IPS DF 19.7 (cell line): Measurements from ENCODE around the gene MYCN.

Source experiments
- DNase-seq: peaks from one replicate; pipeline ENCODE4 v3.0.0-alpha.2; 2013; ENCODE audit warnings: low read depth, low spot score

Gene MYCN

GRCh38 chr2:15974565-15975260 lies 34.4 kb downstream of the MYCN start:
- no peak for DNase-seq

GRCh38 chr2:15975261-15975600 lies 34.9 kb downstream of the MYCN start:
- DNase-seq: no peak

- no peak for DNase-seq
Measured at GRCh38 chr2:15975676-15976075, 35.3 kb downstream of the MYCN start.

DNA sequence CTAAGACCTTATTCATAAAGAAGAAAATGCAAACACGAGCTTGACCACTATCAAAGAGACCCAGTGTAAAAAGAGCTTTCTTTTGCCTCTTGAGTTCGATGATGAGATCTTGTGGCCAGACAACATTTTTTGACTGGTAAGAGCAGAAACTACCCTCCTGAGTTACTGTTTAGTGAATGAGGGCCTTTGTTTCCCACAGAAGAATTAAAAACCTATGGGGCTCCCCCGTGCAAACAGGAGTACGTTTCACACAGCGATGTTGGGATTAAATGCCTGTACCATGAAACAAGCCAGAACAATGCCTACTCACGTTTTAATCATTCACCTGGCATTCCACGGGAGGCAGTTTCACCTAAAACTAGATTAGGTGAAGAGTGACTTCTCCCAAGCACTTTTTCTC lies 36.0 kb downstream of the MYCN start:
- no peak for DNase-seq

DNA sequence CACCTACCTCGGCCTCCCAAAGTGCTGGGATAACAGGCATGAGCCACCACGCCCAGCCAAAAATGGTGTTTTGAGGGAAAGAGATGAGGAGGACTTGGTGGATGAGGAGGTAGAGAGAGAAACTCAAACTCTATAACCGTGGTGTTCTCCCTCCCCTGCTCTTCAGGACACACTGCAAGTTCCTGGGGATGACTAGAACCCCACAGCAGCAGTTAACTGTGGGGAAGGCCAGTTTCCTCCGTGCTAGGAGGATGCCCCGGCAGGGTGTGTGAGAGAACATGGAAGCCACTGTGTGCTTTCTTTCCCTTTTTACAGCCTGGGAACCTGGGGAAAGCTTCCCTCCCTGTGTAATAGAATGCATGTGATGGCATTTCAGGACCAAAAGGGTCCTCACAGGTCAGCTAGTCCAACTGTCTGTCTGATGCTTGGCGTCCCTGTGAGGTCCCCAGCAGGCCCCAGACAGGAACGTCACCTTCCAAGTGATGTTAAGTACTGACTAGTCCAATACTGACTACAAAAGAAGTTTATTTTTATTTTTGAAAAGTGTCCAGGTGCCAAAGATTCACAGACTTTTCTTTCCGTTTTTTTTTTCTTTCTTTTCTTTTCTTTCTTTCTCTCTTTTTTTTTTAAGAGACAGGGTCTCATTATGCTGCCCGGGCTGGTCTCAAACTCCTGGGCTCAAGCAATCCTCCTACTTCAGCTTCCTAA lies 38.9 kb downstream of the MYCN start:
- no peak for DNase-seq

- DNase-seq: no peak
Measured at GRCh38 chr2:15979759-15980604, 39.6 kb downstream of the MYCN start.

DNA sequence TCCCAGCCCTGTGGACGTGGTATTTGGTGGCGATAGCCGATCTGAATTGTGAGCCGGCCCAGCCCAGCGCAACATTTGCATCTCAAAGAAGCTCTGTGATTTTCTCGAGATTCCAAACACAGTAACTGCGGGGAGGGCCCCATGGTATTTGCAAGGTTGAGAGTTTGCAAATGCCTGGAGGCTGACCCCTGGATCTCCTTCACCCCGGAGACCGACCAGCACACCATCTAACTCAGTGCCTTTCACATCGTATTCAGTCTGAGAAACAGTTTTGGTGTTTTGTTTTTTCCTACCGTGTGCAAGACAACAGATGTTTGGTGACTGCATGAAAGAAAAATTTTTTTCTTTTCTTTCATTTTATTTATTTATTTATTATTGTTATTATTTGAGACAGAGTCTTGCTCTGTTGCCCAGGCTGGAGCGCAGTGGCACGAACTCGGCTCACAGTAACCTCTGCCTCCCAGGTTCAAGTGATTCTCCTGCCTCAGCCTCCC lies 40.3 kb downstream of the MYCN start:
- peak; percentile 89 for DNase-seq

GRCh38 chr2:15981646-15982045 lies 41.3 kb downstream of the MYCN start:
- no peak for DNase-seq

DNA sequence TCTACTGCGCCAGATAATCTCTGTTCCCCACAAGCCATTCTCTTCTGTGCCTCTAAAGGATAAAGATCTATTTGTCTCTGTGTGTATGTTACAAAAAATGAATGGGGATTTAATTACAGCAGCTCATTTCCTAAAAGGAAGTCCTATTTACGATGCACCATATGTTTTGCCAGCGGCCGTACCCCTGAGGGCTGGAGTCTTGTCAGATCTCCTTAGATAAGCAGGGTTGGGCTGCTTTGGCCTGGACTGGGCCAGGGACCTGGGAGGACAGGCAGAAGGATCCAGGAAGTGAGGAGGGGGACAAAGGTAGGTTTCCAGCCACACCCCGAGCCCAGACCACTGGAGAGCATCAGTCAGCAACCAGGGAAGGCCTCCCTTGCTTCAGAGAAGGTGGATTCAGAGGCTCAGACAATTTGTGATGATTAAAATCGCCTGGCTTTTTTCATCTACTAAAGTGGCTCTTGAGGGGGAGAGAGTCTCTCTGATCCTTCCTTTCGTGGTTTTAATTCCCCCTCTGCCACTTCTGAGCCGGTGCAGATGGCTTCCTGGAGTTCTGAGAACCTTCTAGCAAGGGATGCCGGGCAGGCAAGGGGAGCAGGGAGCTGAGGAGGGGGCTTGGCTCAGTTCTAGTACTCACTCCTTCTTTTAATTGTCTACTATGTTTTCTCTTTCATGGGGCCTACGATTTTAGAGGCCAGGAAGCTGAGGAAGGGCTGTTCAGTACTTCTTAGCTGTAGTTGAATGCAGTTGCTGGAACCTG lies 42.1 kb downstream of the MYCN start:
- no peak for DNase-seq

DNA sequence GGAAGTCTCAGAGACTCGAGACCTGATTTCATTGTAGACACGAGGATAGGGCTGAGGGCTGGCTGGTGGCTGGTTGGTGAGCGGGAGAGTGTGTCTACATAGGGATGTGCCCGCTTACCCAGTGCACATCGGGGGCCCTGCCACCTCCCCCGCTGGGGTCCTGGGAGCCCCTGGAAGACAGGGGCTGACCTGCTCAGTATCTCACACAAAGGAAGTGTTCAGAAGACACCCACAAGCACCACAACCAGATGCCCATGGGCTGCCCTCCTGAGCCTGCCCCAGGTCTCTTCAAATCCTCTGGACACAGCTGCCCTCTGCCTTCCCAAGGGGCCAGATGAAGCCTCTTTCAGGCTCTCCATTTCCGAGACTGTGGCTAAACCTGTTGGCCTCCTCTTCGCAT lies 43.1 kb downstream of the MYCN start:
- no peak for DNase-seq

DNA sequence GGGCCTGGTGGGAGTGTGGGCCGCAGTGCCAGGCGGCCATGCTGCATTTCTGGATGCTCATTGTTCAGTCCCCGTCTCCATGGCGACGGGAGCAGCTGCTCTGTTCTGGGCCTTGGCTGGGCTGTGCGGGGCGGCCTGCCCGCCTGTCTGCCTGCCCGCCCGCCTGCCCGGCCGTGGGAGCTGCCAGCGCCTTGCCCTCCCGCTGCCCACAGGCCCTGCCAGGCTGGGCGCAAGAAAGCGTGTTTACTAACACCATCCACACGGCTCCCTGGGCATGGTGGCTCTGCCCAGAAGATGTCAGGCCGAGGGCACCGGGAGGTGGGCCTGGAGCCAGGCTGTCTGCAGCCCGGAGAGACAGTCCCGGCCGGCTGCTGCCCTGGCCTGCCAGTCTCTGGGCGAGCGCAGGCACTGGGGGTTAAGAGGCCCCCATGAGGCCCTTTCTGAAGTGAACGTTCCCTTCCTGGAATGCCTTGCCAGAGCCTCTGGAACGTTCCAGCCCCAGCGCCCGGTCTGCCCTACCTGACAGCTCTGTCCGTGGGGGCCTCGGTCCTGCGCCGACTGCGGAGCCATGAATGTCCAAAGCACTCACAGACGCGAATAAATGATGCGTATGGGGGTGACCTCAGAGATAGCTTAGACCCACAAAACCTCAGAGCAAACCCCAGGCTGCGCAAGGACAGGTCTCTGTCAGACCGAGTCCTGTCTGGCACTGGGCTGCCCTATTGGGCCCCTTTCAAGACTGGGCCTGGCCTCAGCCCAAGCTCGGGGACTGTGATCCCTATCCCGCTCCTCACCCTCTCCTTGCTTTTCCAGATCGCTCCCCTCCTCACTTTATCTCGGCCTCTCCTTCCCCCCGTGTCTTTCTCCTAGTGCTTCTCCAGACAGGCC lies 44.3 kb downstream of the MYCN start:
- DNase-seq: no peak

- no peak for DNase-seq
Measured at GRCh38 chr2:15985531-15985930, 45.2 kb downstream of the MYCN start.

GRCh38 chr2:15986068-15986560 lies 45.8 kb downstream of the MYCN start:
- DNase-seq: no peak

GRCh38 chr2:15986644-15987043 lies 46.3 kb downstream of the MYCN start:
- DNase-seq: no peak

GRCh38 chr2:15988733-15989132 lies 48.4 kb downstream of the MYCN start:
- DNase-seq: no peak

GRCh38 chr2:15989559-15989958 lies 49.2 kb downstream of the MYCN start:
- no peak for DNase-seq

DNA sequence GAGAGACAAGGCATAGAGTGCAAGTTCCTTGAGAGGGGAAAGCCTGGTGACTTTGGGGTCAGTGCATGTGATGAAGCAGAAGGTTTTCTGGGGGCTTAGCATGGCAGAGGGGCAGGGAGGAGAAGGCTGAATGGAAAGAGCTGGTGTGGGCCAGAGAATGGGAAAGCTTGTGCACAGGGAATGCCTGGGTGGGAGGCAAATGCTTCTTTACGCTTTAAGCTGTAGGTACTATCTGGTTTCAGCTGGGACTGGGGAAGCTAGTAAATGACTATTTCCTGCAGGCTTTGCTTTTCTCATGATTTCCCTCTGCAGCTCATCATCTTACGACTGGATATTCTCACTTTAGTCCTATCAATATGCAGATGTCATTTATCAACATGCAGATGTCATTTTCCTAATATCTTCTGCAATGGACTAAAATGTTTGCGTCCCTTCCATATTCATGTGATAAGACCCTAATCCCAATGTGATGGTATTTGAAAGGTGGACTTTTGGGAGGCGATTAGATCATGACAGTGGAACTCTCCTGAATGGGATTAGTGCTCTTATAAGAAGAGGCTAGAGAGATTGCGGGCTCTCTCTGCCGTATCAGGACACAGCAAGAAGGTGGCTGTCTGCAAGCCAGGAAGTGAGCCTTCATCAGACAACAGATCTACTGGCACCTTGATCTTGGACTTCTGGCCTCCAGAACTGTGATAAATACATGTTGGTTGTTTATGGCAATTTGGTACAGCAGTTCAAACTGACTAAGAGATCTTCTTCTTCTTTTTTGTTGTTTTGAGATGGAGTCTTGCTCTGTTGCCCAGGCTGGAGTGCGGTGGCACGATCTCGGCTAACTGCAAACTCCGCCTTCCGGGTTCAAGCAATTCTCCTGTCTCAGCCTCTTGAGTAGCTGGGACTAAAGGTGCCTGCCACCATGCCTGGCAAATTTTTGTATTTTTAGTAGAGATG lies 50.1 kb downstream of the MYCN start:
- no peak for DNase-seq

- DNase-seq: no peak
Measured at GRCh38 chr2:15991231-15991630, 50.9 kb downstream of the MYCN start.

DNA sequence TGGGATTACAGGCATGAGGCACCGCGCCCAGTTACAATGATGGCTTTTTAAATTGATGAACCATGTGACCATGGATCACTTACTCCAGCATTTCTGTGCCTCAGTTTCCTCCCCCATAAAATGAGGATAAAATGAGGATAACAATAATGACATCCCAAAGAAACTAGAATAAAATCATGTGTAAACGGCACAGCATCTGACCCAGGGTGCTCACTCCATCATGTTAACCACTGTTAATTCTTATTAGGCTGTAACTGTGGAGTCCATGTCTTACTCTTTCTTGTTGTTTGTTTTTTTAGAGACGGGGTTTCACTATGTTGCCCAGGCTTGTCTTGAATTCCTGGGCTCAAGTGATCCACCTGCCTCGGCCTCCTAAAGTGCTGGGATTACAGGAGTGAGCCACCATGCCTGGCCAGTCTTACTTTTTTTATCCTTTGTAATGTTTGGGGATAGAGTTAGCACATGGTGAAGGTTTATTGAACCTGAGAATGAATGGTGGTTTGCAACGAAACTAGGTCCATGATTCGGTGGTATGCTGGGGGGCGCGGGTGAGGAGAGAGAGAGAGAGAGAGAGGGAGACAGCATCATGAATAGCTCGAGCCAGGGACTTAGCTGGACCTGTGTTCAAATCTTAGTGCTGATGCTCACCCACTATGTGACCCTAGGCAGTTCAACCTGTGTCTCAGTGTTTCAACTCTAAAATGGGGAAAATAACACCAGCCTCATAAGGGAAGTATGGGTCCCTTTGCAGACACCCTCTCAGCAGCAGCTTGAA lies 52.3 kb downstream of the MYCN start:
- no peak for DNase-seq
